ENCODE results near the gene SLPI. TPM values are rescaled to one million over a fixed set of nuclear protein-coding genes. Genes with fewer than 3 reads are reported as not detected.

The SLPI gene
- total RNA-seq, 1 experiment from 2014 or later = 5.4 TPM

DNA sequence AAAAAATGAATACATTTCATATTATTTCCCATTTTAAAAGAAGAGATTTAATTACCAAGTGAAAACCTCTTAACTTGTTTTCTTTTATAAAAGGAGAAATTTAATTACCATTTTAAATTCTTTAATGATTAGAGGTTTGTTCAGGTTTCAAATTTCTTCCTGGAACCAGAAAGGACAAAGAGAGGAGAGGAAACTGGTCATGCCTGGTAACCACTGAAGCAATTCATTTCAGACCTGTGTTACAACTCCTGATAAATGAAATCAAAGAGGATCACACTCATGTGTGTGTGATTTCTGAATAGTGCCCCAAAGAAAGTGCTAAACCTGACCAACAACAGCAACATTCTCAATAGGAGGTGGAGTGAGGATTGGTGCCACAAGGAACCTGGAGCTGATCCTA lies 12.6 kb upstream of the SLPI start:
- no TSS peak for BruUV-seq (replicated peaks)
- H3K9me3 ChIP-seq (ENCODE audit: control insufficient read depth in 1 of 2, insufficient read depth in 1 of 2, low read depth in 1 of 2, low read length in 2 of 2) = no peaks in the 10 kb centered on the region
- H3K79me2 ChIP-seq (ENCODE audit: insufficient read depth, low read length) = no peaks in the 10 kb centered on the region
- intact Hi-C loops (cut with micrococcal nuclease) = no loop called here
- ChIA-PET CTCF (no interaction called here), POLR2A (no interaction called here), RAD21 (ENCODE audit: low non-redundant PET in 1 of 2, low total read pairs in 2 of 2, uncharacterized antibody in 2 of 2, unreplicated experiment in 2 of 2) (no interaction called here)
- ATAC-seq (no peak), DNase-seq (ENCODE audit: low read depth, low spot score) (no peak)
- no peak overlapping the region for H3K4me2 ChIP-seq (ENCODE audit: low read length)
- TF ChIP-seq, protein P1, sequence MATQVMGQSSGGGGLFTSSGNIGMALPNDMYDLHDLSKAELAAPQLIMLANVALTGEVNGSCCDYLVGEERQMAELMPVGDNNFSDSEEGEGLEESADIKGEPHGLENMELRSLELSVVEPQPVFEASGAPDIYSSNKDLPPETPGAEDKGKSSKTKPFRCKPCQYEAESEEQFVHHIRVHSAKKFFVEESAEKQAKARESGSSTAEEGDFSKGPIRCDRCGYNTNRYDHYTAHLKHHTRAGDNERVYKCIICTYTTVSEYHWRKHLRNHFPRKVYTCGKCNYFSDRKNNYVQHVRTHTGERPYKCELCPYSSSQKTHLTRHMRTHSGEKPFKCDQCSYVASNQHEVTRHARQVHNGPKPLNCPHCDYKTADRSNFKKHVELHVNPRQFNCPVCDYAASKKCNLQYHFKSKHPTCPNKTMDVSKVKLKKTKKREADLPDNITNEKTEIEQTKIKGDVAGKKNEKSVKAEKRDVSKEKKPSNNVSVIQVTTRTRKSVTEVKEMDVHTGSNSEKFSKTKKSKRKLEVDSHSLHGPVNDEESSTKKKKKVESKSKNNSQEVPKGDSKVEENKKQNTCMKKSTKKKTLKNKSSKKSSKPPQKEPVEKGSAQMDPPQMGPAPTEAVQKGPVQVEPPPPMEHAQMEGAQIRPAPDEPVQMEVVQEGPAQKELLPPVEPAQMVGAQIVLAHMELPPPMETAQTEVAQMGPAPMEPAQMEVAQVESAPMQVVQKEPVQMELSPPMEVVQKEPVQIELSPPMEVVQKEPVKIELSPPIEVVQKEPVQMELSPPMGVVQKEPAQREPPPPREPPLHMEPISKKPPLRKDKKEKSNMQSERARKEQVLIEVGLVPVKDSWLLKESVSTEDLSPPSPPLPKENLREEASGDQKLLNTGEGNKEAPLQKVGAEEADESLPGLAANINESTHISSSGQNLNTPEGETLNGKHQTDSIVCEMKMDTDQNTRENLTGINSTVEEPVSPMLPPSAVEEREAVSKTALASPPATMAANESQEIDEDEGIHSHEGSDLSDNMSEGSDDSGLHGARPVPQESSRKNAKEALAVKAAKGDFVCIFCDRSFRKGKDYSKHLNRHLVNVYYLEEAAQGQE (IDR thresholded peaks at IDR 0.05; ENCODE audit: low read depth) = no peak
- TF ChIP-seq ZNF274 (IDR thresholded peaks at IDR 0.05; ENCODE audit: low read depth, low read length) (no peak), JUND (IDR thresholded peaks at IDR 0.05) (no peak), RAD21 (IDR thresholded peaks at IDR 0.05; ENCODE audit: low read depth) (no peak), TCF7L2 (IDR thresholded peaks at IDR 0.05; ENCODE audit: borderline replicate concordance, extremely low read depth, insufficient read depth, insufficient read length) (no peak), YY1 (IDR thresholded peaks at IDR 0.05; ENCODE audit: extremely low read depth, insufficient replicate concordance, low read depth, low read length) (no peak), SIN3A (IDR thresholded peaks at IDR 0.05; ENCODE audit: low read depth) (no peak), EGR1 (IDR thresholded peaks at IDR 0.05; ENCODE audit: low read depth) (no peak), FOSL1 (IDR thresholded peaks at IDR 0.05; ENCODE audit: low read depth) (no peak), EZH2 (IDR thresholded peaks at IDR 0.05) (no peak), POLR2A (IDR thresholded peaks at IDR 0.05; ENCODE audit: borderline replicate concordance, extremely low read depth, insufficient read depth, insufficient read length) (no peak)
- TF ChIP-seq, protein P2, sequence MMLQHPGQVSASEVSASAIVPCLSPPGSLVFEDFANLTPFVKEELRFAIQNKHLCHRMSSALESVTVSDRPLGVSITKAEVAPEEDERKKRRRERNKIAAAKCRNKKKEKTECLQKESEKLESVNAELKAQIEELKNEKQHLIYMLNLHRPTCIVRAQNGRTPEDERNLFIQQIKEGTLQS (IDR thresholded peaks at IDR 0.05) = no peak
- TF ChIP-seq, protein P3, sequence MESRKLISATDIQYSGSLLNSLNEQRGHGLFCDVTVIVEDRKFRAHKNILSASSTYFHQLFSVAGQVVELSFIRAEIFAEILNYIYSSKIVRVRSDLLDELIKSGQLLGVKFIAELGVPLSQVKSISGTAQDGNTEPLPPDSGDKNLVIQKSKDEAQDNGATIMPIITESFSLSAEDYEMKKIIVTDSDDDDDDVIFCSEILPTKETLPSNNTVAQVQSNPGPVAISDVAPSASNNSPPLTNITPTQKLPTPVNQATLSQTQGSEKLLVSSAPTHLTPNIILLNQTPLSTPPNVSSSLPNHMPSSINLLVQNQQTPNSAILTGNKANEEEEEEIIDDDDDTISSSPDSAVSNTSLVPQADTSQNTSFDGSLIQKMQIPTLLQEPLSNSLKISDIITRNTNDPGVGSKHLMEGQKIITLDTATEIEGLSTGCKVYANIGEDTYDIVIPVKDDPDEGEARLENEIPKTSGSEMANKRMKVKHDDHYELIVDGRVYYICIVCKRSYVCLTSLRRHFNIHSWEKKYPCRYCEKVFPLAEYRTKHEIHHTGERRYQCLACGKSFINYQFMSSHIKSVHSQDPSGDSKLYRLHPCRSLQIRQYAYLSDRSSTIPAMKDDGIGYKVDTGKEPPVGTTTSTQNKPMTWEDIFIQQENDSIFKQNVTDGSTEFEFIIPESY (IDR thresholded peaks at IDR 0.05; ENCODE audit: extremely low read depth, insufficient replicate concordance, low read length) = no peak
- H3K36me3 ChIP-seq (ENCODE audit: control insufficient read depth in 1 of 2, insufficient read depth in 2 of 2, low read length in 2 of 2) = no peaks in the 10 kb centered on the region
- H2AFZ ChIP-seq (ENCODE audit: low read depth, low read length, poor library complexity, severe bottlenecking) = no peak overlapping the region
- no peak overlapping the region for H3K27ac ChIP-seq (ENCODE audit: low read depth, low read length)
- no peak overlapping the region for H3K4me3 ChIP-seq (replicated peaks in 1 of 2; ENCODE audit: low read depth in 1 of 2, low read length in 2 of 2)
- H3K9me2 ChIP-seq (ENCODE audit: insufficient read depth) = no peaks in the 10 kb centered on the region
- H3K9ac ChIP-seq (ENCODE audit: low read length) = no peak overlapping the region
- no peaks in the 10 kb centered on the region for H3K4me1 ChIP-seq (ENCODE audit: control insufficient read depth in 1 of 2, insufficient read depth in 2 of 2, low read length in 2 of 2)
- no peaks in the 10 kb centered on the region for H4K20me1 ChIP-seq (ENCODE audit: insufficient read depth)
- peaks cover 3% of the 10 kb centered on the region; the same call in 1 of the 2 replicates for H3K27me3 ChIP-seq (ENCODE audit: insufficient read depth, low read length)

All from HCT116 (cell line).